Tibial artery (tissue), 4 donors: ENCODE data around the gene NAXD.

ENCODE experiments used
- DNase-seq, 2 donors: peaks; one replicate each; pipeline ENCODE4 v3.0.0-alpha.2; 2019
- H3K27ac ChIP-seq, 2 donors: fragments of 200-600 bp; sonication (generic) in 1 of 2; 1 replicate in 1 of 2; 2 replicates in 1 of 2; pipeline ENCODE4 v1.5.1; 2018 to 2019; ENCODE audit warnings: mild to moderate bottlenecking in 1 of 2
- H3K27me3 ChIP-seq, 2 donors: fragments of 200-600 bp; sonication (generic) in 1 of 2; one replicate each; pipeline versions ENCODE4 v1.5.1 to v1.6.0; 2016 to 2019
- H3K36me3 ChIP-seq, 3 donors: fragments of 200-600 bp; sonication (generic) in 2 of 3; one replicate each; pipeline ENCODE4 v1.5.1; 2016 to 2019; ENCODE audit warnings: mild to moderate bottlenecking in 2 of 3
- H3K4me1 ChIP-seq, 4 donors: fragments of 200-600 bp; sonication (generic) in 2 of 4; 1 replicate in 3 of 4; 2 replicates in 1 of 4; pipeline ENCODE4 v1.5.1; 2016 to 2019
- H3K4me3 ChIP-seq, 2 donors: fragments of 200-600 bp; sonication (generic) in 1 of 2; 1 replicate in 1 of 2; 2 replicates in 1 of 2; pipeline ENCODE4 v1.5.1; 2018 to 2019; ENCODE audit warnings: mild to moderate bottlenecking in 2 of 2
- H3K9me3 ChIP-seq, 3 donors: fragments of 200-600 bp; sonication (generic) in 1 of 3; one replicate each; pipeline ENCODE4 v1.5.1; 2016 to 2019
- CTCF ChIP-seq, 2 experiments: fragments of 200-600 bp in 1 of 2; fragments of 450-650 bp in 1 of 2; IDR thresholded peaks; one replicate each; pipeline ENCODE4 v1.5.1; 2017 to 2019; ENCODE audit warnings: antibody characterized with exemption in 2 of 2, mild to moderate bottlenecking in 1 of 2, moderate library complexity in 1 of 2
- intact Hi-C: fragments of 100-400 bp; cut with DNase I; formaldehyde crosslinking; loops from one replicate; pipeline ENCODE4 v1.15.0; 2023; ENCODE audit warnings: low total_unique reads

Gene NAXD

GRCh38 chr13:110571896-110572777 is 43.2 kb upstream of the NAXD start:
- H3K9me3 ChIP-seq: no peaks in the 10 kb centered on the region
- no peaks in the 10 kb centered on the region for H3K4me1 ChIP-seq
- intact Hi-C loops: no loop called here
- H3K36me3 ChIP-seq: no peaks in the 10 kb centered on the region
- H3K27me3 ChIP-seq: peaks cover 0 to 8% of the 10 kb centered on the region in 2 donors
- no peak for TF ChIP-seq CTCF (IDR thresholded peaks at IDR 0.05)
- no peak overlapping the region for H3K4me3 ChIP-seq
- no peak for DNase-seq
- H3K27ac ChIP-seq: no peak overlapping the region

DNA sequence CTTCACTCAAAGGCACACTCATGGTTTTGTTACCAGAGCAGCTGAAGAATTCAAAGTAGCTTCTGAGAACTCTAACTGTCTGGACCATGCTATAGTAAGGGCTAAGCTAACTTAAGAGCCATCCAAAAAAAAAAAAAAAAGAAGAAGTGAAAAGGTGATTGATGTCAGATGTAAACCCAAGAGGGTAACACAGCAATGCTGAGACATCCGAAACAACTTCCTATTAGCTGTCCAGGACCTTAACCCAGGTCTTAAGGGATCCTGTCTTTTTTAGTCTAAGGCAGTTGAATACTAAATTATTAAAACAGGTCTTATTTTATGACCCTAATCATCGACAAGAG is 42.6 kb upstream of the NAXD start:
- no peaks in the 10 kb centered on the region for H3K4me1 ChIP-seq
- no peaks in the 10 kb centered on the region for H3K9me3 ChIP-seq
- H3K36me3 ChIP-seq: no peaks in the 10 kb centered on the region
- intact Hi-C loops: no loop called here
- no peak for TF ChIP-seq CTCF (IDR thresholded peaks at IDR 0.05)
- H3K27me3 ChIP-seq: peaks cover 0 to 8% of the 10 kb centered on the region in 2 donors
- H3K4me3 ChIP-seq: no peak overlapping the region
- no peak for DNase-seq
- H3K27ac ChIP-seq: no peak overlapping the region

GRCh38 chr13:110574161-110574560 is 41.2 kb upstream of the NAXD start:
- DNase-seq: no peak
- H3K4me1 ChIP-seq: no peaks in the 10 kb centered on the region
- no peaks in the 10 kb centered on the region for H3K36me3 ChIP-seq
- no peak overlapping the region for H3K4me3 ChIP-seq
- no peak for TF ChIP-seq CTCF (IDR thresholded peaks at IDR 0.05)
- H3K9me3 ChIP-seq: no peaks in the 10 kb centered on the region
- H3K27ac ChIP-seq: no peak overlapping the region
- peaks cover 0 to 8% of the 10 kb centered on the region in 2 donors for H3K27me3 ChIP-seq
- intact Hi-C loops: no loop called here

DNA sequence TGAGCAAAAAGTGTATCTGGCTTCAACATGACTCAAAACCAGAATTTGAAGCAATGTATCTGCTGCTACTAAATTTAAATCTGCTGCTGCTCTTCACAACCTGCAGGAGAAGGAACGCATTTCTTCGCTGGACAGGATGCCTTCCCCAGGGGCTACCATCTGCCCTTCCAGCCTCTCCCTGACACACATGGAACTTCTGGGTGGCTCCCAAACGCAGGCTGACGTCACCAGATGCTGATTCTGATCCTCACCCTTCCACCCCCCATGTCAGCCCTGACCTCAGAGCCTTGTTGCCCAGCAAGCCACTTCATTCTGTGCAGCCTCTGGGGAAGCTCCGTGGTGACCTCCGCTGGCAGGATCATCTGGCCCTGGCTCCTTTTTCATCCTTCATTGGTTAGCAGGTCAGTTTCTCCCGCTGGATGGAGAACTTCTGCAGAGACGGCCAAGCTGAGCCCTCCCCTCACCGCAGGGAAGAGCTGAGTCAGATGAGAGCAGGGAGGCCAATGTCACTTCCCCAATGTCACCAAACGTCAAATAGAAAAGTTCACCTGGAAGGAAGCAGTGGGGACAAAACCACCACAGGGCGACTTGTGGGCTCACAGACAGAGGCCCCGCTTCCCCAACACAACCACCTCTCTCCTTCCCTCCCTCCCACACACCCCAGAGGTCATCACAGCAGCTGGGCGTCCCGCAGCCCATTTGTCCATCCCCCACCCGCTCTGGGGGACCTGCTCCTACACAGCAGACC is 39.8 kb upstream of the NAXD start:
- Histone ChIP-seq H3K27me3 (peaks cover 0 to 8% of the 10 kb centered on the region in 2 donors), H3K9me3 (no peaks in the 10 kb centered on the region), H3K27ac (no peak overlapping the region), H3K36me3 (no peaks in the 10 kb centered on the region), H3K4me3 (no peak overlapping the region), H3K4me1 (no peaks in the 10 kb centered on the region)
- DNase-seq: no peak
- TF ChIP-seq CTCF (IDR thresholded peaks at IDR 0.05): no peak
- intact Hi-C loops: no loop called here

DNA sequence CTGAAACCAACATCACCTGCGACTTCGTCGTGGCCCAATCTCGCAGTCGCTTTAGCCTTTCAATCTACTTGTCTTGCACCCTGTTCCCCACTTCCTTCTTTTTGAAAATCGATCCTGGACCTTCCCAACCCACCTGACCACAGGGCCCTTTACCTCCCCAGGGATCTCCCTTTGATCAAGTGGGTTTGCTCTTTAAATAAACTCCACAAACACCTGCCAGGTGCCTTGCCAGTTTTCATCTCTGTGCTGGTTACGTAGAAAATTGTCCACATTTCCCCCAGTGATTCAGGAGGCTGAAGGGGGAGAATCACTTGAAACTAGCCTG is 39.3 kb upstream of the NAXD start:
- intact Hi-C loops: no loop called here
- Histone ChIP-seq H3K4me1 (no peaks in the 10 kb centered on the region), H3K9me3 (no peaks in the 10 kb centered on the region), H3K36me3 (no peaks in the 10 kb centered on the region), H3K27me3 (peaks cover 0 to 8% of the 10 kb centered on the region in 2 donors), H3K27ac (no peak overlapping the region), H3K4me3 (no peak overlapping the region)
- no peak for TF ChIP-seq CTCF (IDR thresholded peaks at IDR 0.05)
- DNase-seq: peak in 1 of 2 donors; percentile 53
